Activated T-cell treated with anti-CD3 and anti-CD28 coated beads, Interleukin-2, amount 50 U/mL, for 4 hours (primary cell): ENCODE results near the gene ZNF577. TPM values are rescaled to one million over a fixed set of nuclear protein-coding genes. Genes with fewer than 3 reads are reported as not detected.

Source experiments
- ATAC-seq, 2 donors: fragments of 200-7000 bp; cut with Tn5 transposase; one replicate each; pipeline ENCODE4 v1.10.0; 2021
- DNase-seq: peaks from one replicate; pipeline ENCODE4 v3.0.0-alpha.2; 2020
- H3K27me3 Mint-ChIP-seq: one replicate; pipeline ENCODE4 v1.8.0; 2021; ENCODE audit warnings: low read depth, mixed read lengths
- H3K36me3 Mint-ChIP-seq: one replicate; pipeline ENCODE4 v1.8.0; 2022; ENCODE audit warnings: mixed read lengths; ENCODE audit not compliant: insufficient read depth
- H3K4me1 Mint-ChIP-seq: one replicate; pipeline ENCODE4 v1.8.0; 2021; ENCODE audit warnings: low read depth, mixed read lengths
- H3K4me3 Mint-ChIP-seq: one replicate; pipeline ENCODE4 v1.8.0; 2021; ENCODE audit warnings: mild to moderate bottlenecking, moderate library complexity, mixed read lengths
- H3K9me3 Mint-ChIP-seq: one replicate; pipeline ENCODE4 v1.8.0; 2021; ENCODE audit warnings: mixed read lengths
- total RNA-seq, 3 donors: library from RNA; stranded (reverse); gene quantifications; one replicate each; pipeline ENCODE4 v1.2.1, GENCODE V29; 2021

Gene ZNF577
- total RNA-seq, 3 donors from 2014 or later = 2.8 to 4.8 (median 3.5) TPM

GRCh38 chr19:51821921-51822320 is 65.8 kb downstream of the ZNF577 start:
- H3K9me3 Mint-ChIP-seq = peaks cover 54% of the 10 kb centered on the region
- no peak for DNase-seq
- peaks cover 1% of the 10 kb centered on the region for H3K36me3 Mint-ChIP-seq
- no peaks in the 10 kb centered on the region for H3K4me1 Mint-ChIP-seq
- no peak for ATAC-seq
- no peaks in the 10 kb centered on the region for H3K27me3 Mint-ChIP-seq
- no peak overlapping the region for H3K4me3 Mint-ChIP-seq

- no peak overlapping the region for H3K4me3 Mint-ChIP-seq
- peaks cover 54% of the 10 kb centered on the region for H3K9me3 Mint-ChIP-seq
- DNase-seq (no peak), ATAC-seq (no peak)
- H3K4me1 Mint-ChIP-seq = no peaks in the 10 kb centered on the region
- no peaks in the 10 kb centered on the region for H3K27me3 Mint-ChIP-seq
- peaks cover 1% of the 10 kb centered on the region for H3K36me3 Mint-ChIP-seq
These were observed 66.3 kb downstream of the ZNF577 start for GRCh38 chr19:51821456-51821855.

Other genes starting within 250 kb of the ZNF577 start
- not detected for gene SIGLEC14, start 241.1 kb downstream of the ZNF577 start, total RNA-seq
- 1 to 10 TPM; 1.6 to 2.3 (median 2.1) TPM for gene SPACA6, start 194.6 kb downstream of the ZNF577 start, total RNA-seq
- gene HAS1, start 164.0 kb downstream of the ZNF577 start, total RNA-seq = not detected
- not detected for gene FPR1, start 136.1 kb downstream of the ZNF577 start, total RNA-seq
- not detected for gene FPR2, start 126.8 kb downstream of the ZNF577 start, total RNA-seq
- not detected for gene FPR3, start 92.8 kb downstream of the ZNF577 start, total RNA-seq
- 10 to 100 TPM in 2 of 3 donors, 1 to 10 TPM in 1; 9.0 to 10.9 (median 10.4) TPM for gene ZNF649, start 17.1 kb upstream of the ZNF577 start, total RNA-seq
- gene ZNF613, start 39.5 kb upstream of the ZNF577 start, total RNA-seq = 1 to 10 TPM; 2.3 to 4.1 (median 2.7) TPM
- 1 to 10 TPM; 6.9 to 7.2 (median 7.1) TPM for gene ZNF350, start 98.9 kb upstream of the ZNF577 start, total RNA-seq
- 1 to 10 TPM; 3.7 to 4.5 (median 4.2) TPM for gene ZNF615, start 120.3 kb upstream of the ZNF577 start, total RNA-seq
- gene ZNF614, start 140.4 kb upstream of the ZNF577 start, total RNA-seq = 10 to 100 TPM; 10.5 to 12.3 (median 11.2) TPM
- 1 to 10 TPM; 9.1 to 9.8 (median 9.4) TPM for gene ZNF432, start 160.9 kb upstream of the ZNF577 start, total RNA-seq
- gene ZNF841, start 207.8 kb upstream of the ZNF577 start, total RNA-seq = 1 to 10 TPM; 8.0 to 8.7 (median 8.4) TPM